Measurements from ENCODE around the gene MAK. TPM values are rescaled to one million over a fixed set of nuclear protein-coding genes. Genes with fewer than 3 reads are reported as not detected.

The MAK gene
- total RNA-seq, 1 experiment from 2014 or later = 0.07 TPM

DNA sequence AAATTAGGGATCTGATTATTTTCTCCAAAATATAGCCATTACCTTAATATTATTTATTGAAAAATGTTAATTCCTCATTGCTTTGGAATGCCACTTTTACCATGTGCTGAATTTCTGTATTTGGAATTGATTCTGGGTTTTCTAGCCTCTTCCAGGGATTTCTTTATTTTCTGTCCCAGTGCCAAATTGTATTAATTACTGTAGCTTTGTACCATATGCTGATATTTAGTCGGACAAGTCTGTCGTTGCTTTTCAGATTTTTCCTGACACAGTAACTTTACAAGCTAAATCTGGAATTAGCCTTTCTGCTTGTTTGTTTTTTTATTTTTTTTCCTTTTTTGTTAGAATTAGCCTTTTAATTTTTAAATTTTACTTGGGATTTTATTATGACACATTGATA, 101.6 kb downstream of the MAK start:
- TF ChIP-seq NFATC4 (CRISPR knock-in tag; IDR thresholded peaks at IDR 0.05) (no peak), MYBL2 (CRISPR knock-in tag; IDR thresholded peaks at IDR 0.05) (no peak), ZNF396 (CRISPR knock-in tag; IDR thresholded peaks at IDR 0.05; ENCODE audit: borderline replicate concordance) (no peak), FOXP1 (CRISPR knock-in tag; IDR thresholded peaks at IDR 0.05; ENCODE audit: borderline replicate concordance) (no peak), KAT7 (CRISPR knock-in tag; IDR thresholded peaks at IDR 0.05; ENCODE audit: borderline replicate concordance) (no peak), GTF2I (CRISPR knock-in tag; conservative IDR thresholded peaks at IDR 0.05) (no peak)
- TF ChIP-seq, protein P1, sequence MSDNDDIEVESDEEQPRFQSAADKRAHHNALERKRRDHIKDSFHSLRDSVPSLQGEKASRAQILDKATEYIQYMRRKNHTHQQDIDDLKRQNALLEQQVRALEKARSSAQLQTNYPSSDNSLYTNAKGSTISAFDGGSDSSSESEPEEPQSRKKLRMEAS (CRISPR knock-in tag; IDR thresholded peaks at IDR 0.05) = no peak
- TF ChIP-seq, protein P2, sequence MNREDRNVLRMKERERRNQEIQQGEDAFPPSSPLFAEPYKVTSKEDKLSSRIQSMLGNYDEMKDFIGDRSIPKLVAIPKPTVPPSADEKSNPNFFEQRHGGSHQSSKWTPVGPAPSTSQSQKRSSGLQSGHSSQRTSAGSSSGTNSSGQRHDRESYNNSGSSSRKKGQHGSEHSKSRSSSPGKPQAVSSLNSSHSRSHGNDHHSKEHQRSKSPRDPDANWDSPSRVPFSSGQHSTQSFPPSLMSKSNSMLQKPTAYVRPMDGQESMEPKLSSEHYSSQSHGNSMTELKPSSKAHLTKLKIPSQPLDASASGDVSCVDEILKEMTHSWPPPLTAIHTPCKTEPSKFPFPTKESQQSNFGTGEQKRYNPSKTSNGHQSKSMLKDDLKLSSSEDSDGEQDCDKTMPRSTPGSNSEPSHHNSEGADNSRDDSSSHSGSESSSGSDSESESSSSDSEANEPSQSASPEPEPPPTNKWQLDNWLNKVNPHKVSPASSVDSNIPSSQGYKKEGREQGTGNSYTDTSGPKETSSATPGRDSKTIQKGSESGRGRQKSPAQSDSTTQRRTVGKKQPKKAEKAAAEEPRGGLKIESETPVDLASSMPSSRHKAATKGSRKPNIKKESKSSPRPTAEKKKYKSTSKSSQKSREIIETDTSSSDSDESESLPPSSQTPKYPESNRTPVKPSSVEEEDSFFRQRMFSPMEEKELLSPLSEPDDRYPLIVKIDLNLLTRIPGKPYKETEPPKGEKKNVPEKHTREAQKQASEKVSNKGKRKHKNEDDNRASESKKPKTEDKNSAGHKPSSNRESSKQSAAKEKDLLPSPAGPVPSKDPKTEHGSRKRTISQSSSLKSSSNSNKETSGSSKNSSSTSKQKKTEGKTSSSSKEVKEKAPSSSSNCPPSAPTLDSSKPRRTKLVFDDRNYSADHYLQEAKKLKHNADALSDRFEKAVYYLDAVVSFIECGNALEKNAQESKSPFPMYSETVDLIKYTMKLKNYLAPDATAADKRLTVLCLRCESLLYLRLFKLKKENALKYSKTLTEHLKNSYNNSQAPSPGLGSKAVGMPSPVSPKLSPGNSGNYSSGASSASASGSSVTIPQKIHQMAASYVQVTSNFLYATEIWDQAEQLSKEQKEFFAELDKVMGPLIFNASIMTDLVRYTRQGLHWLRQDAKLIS (CRISPR knock-in tag; IDR thresholded peaks at IDR 0.05; ENCODE audit: borderline replicate concordance) = no peak
- TF ChIP-seq, protein P3, sequence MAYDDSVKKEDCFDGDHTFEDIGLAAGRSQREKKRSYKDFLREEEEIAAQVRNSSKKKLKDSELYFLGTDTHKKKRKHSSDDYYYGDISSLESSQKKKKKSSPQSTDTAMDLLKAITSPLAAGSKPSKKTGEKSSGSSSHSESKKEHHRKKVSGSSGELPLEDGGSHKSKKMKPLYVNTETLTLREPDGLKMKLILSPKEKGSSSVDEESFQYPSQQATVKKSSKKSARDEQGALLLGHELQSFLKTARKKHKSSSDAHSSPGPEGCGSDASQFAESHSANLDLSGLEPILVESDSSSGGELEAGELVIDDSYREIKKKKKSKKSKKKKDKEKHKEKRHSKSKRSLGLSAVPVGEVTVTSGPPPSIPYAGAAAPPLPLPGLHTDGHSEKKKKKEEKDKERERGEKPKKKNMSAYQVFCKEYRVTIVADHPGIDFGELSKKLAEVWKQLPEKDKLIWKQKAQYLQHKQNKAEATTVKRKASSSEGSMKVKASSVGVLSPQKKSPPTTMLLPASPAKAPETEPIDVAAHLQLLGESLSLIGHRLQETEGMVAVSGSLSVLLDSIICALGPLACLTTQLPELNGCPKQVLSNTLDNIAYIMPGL (CRISPR knock-in tag; IDR thresholded peaks at IDR 0.05) = no peak
- TF ChIP-seq, protein P4, sequence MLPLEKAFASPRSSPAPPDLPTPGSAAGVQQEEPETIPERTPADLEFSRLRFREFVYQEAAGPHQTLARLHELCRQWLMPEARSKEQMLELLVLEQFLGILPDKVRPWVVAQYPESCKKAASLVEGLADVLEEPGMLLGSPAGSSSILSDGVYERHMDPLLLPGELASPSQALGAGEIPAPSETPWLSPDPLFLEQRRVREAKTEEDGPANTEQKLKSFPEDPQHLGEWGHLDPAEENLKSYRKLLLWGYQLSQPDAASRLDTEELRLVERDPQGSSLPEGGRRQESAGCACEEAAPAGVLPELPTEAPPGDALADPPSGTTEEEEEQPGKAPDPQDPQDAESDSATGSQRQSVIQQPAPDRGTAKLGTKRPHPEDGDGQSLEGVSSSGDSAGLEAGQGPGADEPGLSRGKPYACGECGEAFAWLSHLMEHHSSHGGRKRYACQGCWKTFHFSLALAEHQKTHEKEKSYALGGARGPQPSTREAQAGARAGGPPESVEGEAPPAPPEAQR (CRISPR knock-in tag; IDR thresholded peaks at IDR 0.05) = no peak
- TF ChIP-seq, protein P5, sequence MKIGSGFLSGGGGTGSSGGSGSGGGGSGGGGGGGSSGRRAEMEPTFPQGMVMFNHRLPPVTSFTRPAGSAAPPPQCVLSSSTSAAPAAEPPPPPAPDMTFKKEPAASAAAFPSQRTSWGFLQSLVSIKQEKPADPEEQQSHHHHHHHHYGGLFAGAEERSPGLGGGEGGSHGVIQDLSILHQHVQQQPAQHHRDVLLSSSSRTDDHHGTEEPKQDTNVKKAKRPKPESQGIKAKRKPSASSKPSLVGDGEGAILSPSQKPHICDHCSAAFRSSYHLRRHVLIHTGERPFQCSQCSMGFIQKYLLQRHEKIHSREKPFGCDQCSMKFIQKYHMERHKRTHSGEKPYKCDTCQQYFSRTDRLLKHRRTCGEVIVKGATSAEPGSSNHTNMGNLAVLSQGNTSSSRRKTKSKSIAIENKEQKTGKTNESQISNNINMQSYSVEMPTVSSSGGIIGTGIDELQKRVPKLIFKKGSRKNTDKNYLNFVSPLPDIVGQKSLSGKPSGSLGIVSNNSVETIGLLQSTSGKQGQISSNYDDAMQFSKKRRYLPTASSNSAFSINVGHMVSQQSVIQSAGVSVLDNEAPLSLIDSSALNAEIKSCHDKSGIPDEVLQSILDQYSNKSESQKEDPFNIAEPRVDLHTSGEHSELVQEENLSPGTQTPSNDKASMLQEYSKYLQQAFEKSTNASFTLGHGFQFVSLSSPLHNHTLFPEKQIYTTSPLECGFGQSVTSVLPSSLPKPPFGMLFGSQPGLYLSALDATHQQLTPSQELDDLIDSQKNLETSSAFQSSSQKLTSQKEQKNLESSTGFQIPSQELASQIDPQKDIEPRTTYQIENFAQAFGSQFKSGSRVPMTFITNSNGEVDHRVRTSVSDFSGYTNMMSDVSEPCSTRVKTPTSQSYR (CRISPR knock-in tag; IDR thresholded peaks at IDR 0.05) = no peak
- TF ChIP-seq, protein P6, sequence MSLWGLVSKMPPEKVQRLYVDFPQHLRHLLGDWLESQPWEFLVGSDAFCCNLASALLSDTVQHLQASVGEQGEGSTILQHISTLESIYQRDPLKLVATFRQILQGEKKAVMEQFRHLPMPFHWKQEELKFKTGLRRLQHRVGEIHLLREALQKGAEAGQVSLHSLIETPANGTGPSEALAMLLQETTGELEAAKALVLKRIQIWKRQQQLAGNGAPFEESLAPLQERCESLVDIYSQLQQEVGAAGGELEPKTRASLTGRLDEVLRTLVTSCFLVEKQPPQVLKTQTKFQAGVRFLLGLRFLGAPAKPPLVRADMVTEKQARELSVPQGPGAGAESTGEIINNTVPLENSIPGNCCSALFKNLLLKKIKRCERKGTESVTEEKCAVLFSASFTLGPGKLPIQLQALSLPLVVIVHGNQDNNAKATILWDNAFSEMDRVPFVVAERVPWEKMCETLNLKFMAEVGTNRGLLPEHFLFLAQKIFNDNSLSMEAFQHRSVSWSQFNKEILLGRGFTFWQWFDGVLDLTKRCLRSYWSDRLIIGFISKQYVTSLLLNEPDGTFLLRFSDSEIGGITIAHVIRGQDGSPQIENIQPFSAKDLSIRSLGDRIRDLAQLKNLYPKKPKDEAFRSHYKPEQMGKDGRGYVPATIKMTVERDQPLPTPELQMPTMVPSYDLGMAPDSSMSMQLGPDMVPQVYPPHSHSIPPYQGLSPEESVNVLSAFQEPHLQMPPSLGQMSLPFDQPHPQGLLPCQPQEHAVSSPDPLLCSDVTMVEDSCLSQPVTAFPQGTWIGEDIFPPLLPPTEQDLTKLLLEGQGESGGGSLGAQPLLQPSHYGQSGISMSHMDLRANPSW (CRISPR knock-in tag; conservative IDR thresholded peaks at IDR 0.05; ENCODE audit: low read depth) = no peak
- TF ChIP-seq, protein P7, sequence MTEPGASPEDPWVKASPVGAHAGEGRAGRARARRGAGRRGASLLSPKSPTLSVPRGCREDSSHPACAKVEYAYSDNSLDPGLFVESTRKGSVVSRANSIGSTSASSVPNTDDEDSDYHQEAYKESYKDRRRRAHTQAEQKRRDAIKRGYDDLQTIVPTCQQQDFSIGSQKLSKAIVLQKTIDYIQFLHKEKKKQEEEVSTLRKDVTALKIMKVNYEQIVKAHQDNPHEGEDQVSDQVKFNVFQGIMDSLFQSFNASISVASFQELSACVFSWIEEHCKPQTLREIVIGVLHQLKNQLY (CRISPR knock-in tag; IDR thresholded peaks at IDR 0.05) = no peak
- TF ChIP-seq, protein P8, sequence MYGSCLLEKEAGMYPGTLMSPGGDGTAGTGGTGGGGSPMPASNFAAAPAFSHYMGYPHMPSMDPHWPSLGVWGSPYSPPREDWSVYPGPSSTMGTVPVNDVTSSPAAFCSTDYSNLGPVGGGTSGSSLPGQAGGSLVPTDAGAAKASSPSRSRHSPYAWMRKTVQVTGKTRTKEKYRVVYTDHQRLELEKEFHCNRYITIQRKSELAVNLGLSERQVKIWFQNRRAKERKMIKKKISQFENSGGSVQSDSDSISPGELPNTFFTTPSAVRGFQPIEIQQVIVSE (CRISPR knock-in tag; IDR thresholded peaks at IDR 0.05; ENCODE audit: borderline replicate concordance) = no peak
- no peak for DNase-seq (ENCODE audit: low spot score)

More for the DNA sequence above, 101.6 kb downstream of the MAK start:
- ChIA-PET CTCF (interaction anchor here (0.7 kb wide), 1 partner anchor 10 kb away, joined by 3 read pairs; no protein-coding TSS in a partner anchor), POLR2A (interaction anchor here (0.7 kb wide), 2 partner anchors 14 to 42 kb away, joined by 3 read pairs; partner anchors contain the start of genes C6orf52 and PAK1IP1)
- no peak for ATAC-seq
- Mint-ChIP-seq H3K9me3 (peaks cover 8% of the 10 kb centered on the region), H3K27ac (no peak overlapping the region), H3K4me1 (no peaks in the 10 kb centered on the region), H3K4me3 (no peak overlapping the region), H3K27me3 (ENCODE audit: low read depth) (no peaks in the 10 kb centered on the region), H3K36me3 (peaks cover 29% of the 10 kb centered on the region)

All from WTC11 (cell line).